ENCODE results near the gene SCFD2. TPM values are rescaled to one million over a fixed set of nuclear protein-coding genes. Genes with fewer than 3 reads are reported as not detected.

SCFD2 gene
- polyA plus RNA-seq, 1 donor from 2014 or later: 5.0 TPM

GRCh38 chr4:53049528-53049927 is 316.3 kb downstream of the SCFD2 start:
- Histone ChIP-seq H3K27ac (ENCODE audit: low read length) (no peak overlapping the region), H3K79me2 (replicated peaks; ENCODE audit: insufficient read depth, low read length) (no peaks in the 10 kb centered on the region), H3K27me3 (ENCODE audit: insufficient read depth, low read depth, low read length) (no peaks in the 10 kb centered on the region), H3K9me3 (ENCODE audit: low read length) (no peaks in the 10 kb centered on the region), H3F3A (ENCODE audit: insufficient read depth, low read length, poor library complexity, severe bottlenecking) (no peaks in the 10 kb centered on the region), H3K4me3 (ENCODE audit: low read length) (no peak overlapping the region), H3K4me2 (ENCODE audit: low read length) (no peak overlapping the region), H4K20me1 (ENCODE audit: insufficient read depth) (no peaks in the 10 kb centered on the region), H3K9ac (ENCODE audit: low read length) (no peak overlapping the region), H3K36me3 (ENCODE audit: insufficient read depth, low read length) (no peaks in the 10 kb centered on the region), H2AFZ (ENCODE audit: low read depth, low read length) (no peak overlapping the region), H3K9me2 (ENCODE audit: insufficient read depth, low read length) (no peaks in the 10 kb centered on the region)
- TF ChIP-seq RAD21 (conservative IDR thresholded peaks at IDR 0.05) (no peak), POLR2AphosphoS5 (IDR thresholded peaks at IDR 0.05) (no peak), MXI1 (conservative IDR thresholded peaks at IDR 0.05; ENCODE audit: poor library complexity, severe bottlenecking) (no peak), CTCF (IDR thresholded peaks at IDR 0.05; ENCODE audit: poor library complexity, severe bottlenecking) (no peak), TAF1 (IDR thresholded peaks at IDR 0.05; ENCODE audit: low read depth) (no peak), REST (IDR thresholded peaks at IDR 0.05; ENCODE audit: borderline replicate concordance) (no peak), EP300 (conservative IDR thresholded peaks at IDR 0.05; ENCODE audit: poor library complexity, severe bottlenecking) (no peak), EZH2 (IDR thresholded peaks at IDR 0.05; ENCODE audit: borderline replicate concordance, insufficient read depth, low read length, poor library complexity, severe bottlenecking) (no peak), SMC3 (conservative IDR thresholded peaks at IDR 0.05; ENCODE audit: poor library complexity) (no peak)

GRCh38 chr4:53044651-53044960 is 321.3 kb downstream of the SCFD2 start:
- Histone ChIP-seq H3K4me3 (ENCODE audit: low read length) (no peak overlapping the region), H3K4me2 (ENCODE audit: low read length) (no peak overlapping the region), H3K36me3 (ENCODE audit: insufficient read depth, low read length) (no peaks in the 10 kb centered on the region), H3K79me2 (replicated peaks; ENCODE audit: insufficient read depth, low read length) (no peaks in the 10 kb centered on the region), H3K9me2 (ENCODE audit: insufficient read depth, low read length) (no peaks in the 10 kb centered on the region), H3K9ac (ENCODE audit: low read length) (no peak overlapping the region), H3F3A (ENCODE audit: insufficient read depth, low read length, poor library complexity, severe bottlenecking) (no peaks in the 10 kb centered on the region), H3K9me3 (ENCODE audit: low read length) (no peaks in the 10 kb centered on the region), H3K27me3 (ENCODE audit: insufficient read depth, low read depth, low read length) (no peaks in the 10 kb centered on the region), H2AFZ (ENCODE audit: low read depth, low read length) (no peak overlapping the region), H4K20me1 (ENCODE audit: insufficient read depth) (no peaks in the 10 kb centered on the region), H3K27ac (ENCODE audit: low read length) (no peak overlapping the region)
- TF ChIP-seq TAF1 (IDR thresholded peaks at IDR 0.05; ENCODE audit: low read depth): no peak
- no peak for TF ChIP-seq EP300 (conservative IDR thresholded peaks at IDR 0.05; ENCODE audit: poor library complexity, severe bottlenecking)
- no peak for TF ChIP-seq MXI1 (conservative IDR thresholded peaks at IDR 0.05; ENCODE audit: poor library complexity, severe bottlenecking)
- no peak for TF ChIP-seq REST (IDR thresholded peaks at IDR 0.05; ENCODE audit: borderline replicate concordance)
- no peak for TF ChIP-seq SMC3 (conservative IDR thresholded peaks at IDR 0.05; ENCODE audit: poor library complexity)
- no peak for TF ChIP-seq EZH2 (IDR thresholded peaks at IDR 0.05; ENCODE audit: borderline replicate concordance, insufficient read depth, low read length, poor library complexity, severe bottlenecking)
- TF ChIP-seq CTCF (IDR thresholded peaks at IDR 0.05; ENCODE audit: poor library complexity, severe bottlenecking): no peak
- TF ChIP-seq RAD21 (conservative IDR thresholded peaks at IDR 0.05): no peak
- no peak for TF ChIP-seq POLR2AphosphoS5 (IDR thresholded peaks at IDR 0.05)
